ENCODE results near the gene RNF213. TPM values are rescaled to one million over a fixed set of nuclear protein-coding genes. Genes with fewer than 3 reads are reported as not detected.
A peak's percentile ranks its signal among the peaks of the same experiment; 100 is the strongest.

Gene RNF213
- total and polyA plus RNA-seq, 4 donors: 67.0 to 198 (median 106) TPM

DNA sequence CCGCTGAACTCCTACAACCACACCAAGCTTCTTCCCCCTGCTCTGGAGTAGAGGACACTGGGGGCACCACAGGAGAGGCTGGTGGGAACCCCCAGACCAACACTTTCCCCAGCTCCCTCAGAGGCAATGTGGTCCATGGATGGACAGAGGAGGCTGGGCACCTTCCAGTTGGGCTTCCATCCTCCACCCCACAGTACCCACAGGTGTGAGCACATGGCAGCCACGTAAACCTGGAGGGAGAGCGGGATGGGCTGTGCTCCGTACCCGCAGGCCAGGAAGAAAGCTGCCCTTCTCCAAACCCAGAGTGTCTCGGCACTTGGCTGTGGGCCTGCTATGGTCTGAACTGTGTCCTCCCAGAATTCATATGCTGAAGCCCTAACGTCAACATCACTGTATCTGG is 42.3 kb upstream of the RNF213 start:
- Histone ChIP-seq H3K27ac (ENCODE audit: low read depth in 1 of 2, low read length in 1 of 2) (no peak overlapping the region), H3K27me3 (ENCODE audit: control insufficient read depth in 3 of 3, insufficient read depth in 3 of 3, low read length in 2 of 3) (no peaks in the 10 kb centered on the region), H3K9ac (ENCODE audit: insufficient read depth in 1 of 2, low read length in 2 of 2) (no peak overlapping the region), H3K4me3 (no peak overlapping the region), H3K36me3 (ENCODE audit: control insufficient read depth in 4 of 4, insufficient read depth in 4 of 4, low read length in 4 of 4) (peaks cover 0 to 34% (median 20%) of the 10 kb centered on the region in 4 donors), H3K9me3 (ENCODE audit: control insufficient read depth in 4 of 4, insufficient read depth in 3 of 4, low read length in 3 of 4) (no peaks in the 10 kb centered on the region), H3K4me1 (ENCODE audit: control insufficient read depth in 5 of 5, insufficient read depth in 5 of 5, low read length in 5 of 5) (peaks cover 0 to 16% (median 5%) of the 10 kb centered on the region in 5 donors)
- DNase-seq (no peak), ATAC-seq (ENCODE audit: insufficient read depth, low FRiP score) (no peak)
- TF ChIP-seq, protein P1, sequence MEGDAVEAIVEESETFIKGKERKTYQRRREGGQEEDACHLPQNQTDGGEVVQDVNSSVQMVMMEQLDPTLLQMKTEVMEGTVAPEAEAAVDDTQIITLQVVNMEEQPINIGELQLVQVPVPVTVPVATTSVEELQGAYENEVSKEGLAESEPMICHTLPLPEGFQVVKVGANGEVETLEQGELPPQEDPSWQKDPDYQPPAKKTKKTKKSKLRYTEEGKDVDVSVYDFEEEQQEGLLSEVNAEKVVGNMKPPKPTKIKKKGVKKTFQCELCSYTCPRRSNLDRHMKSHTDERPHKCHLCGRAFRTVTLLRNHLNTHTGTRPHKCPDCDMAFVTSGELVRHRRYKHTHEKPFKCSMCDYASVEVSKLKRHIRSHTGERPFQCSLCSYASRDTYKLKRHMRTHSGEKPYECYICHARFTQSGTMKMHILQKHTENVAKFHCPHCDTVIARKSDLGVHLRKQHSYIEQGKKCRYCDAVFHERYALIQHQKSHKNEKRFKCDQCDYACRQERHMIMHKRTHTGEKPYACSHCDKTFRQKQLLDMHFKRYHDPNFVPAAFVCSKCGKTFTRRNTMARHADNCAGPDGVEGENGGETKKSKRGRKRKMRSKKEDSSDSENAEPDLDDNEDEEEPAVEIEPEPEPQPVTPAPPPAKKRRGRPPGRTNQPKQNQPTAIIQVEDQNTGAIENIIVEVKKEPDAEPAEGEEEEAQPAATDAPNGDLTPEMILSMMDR (IDR thresholded peaks at IDR 0.05; ENCODE audit: control extremely low read depth, extremely low read depth): no peak
- WGBS, 2 donors: 83 to 87% methylated on average over 7 of the region's 7 CpGs

DNA sequence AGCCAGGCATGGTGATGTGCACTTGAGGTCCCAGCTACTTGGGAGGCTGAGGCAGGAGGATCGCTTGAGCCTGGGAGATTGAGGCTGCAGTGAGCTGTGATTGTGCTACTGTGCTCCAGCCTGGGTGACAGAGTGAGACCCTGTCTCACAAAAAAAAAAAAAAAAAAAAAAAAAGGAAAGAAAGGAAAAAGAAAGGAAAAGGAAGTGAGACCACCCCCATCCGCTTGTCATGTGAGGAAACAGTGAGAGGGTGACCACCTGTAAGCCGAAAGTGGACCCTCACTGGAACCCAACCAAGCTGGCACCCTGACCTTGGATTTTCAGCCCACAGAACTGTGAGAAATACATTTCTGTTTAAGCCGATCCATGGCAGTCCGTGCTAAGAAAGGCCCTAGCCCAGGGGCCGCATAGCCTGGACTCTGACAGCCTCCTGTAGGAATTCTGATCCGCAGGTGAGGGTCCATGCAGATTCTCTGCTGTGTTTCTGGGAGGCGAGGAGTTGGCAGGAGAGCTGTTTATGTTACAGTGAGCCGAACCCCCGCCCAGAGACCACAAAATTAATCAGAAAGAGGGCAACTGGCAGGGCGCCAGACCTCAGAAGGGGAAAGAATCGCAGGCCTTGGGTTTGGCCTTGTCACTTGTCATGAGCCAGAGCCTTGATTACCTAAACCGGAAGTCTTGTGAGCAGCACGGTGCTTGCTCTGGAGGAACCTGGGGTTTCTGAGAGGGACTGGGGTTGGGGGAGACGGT is 41.5 kb upstream of the RNF213 start:
- Histone ChIP-seq H3K9me3 (ENCODE audit: control insufficient read depth in 4 of 4, insufficient read depth in 3 of 4, low read length in 3 of 4) (no peaks in the 10 kb centered on the region), H3K27ac (ENCODE audit: low read depth in 1 of 2, low read length in 1 of 2) (peak overlapping the region; percentile 40 to 95), H3K4me3 (peak overlapping the region; percentile 96), H3K36me3 (ENCODE audit: control insufficient read depth in 4 of 4, insufficient read depth in 4 of 4, low read length in 4 of 4) (peaks cover 0 to 26% (median 21%) of the 10 kb centered on the region in 4 donors), H3K9ac (ENCODE audit: insufficient read depth in 1 of 2, low read length in 2 of 2) (peak overlapping the region in 1 of 2 donors; percentile 31), H3K4me1 (ENCODE audit: control insufficient read depth in 5 of 5, insufficient read depth in 5 of 5, low read length in 5 of 5) (peaks cover 0 to 16% (median 5%) of the 10 kb centered on the region in 5 donors), H3K27me3 (ENCODE audit: control insufficient read depth in 3 of 3, insufficient read depth in 3 of 3, low read length in 2 of 3) (no peaks in the 10 kb centered on the region)
- TF ChIP-seq, protein P1 (IDR thresholded peaks at IDR 0.05; ENCODE audit: control extremely low read depth, extremely low read depth): no peak
- ATAC-seq (ENCODE audit: insufficient read depth, low FRiP score) (peak; percentile 31), DNase-seq (peak; percentile 77 to 80 (median 78))
- WGBS, 2 donors: 17 to 24% methylated on average over 15 of the region's 15 CpGs

DNA sequence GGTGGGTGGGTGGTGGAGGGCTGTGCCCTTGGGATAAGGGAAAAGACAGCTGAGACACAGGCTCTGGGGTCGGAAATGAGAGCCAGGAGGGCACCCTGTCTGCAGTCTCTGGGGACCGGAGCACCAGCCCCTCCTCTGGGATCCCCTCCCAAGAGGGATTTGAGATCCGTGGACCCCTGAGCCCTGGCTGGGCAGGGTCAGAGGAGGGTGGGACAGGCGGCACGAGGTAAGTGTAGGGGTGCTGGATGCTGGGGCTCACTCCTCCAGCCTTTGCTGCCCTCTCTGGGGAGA is 40.9 kb upstream of the RNF213 start:
- Histone ChIP-seq H3K27ac (ENCODE audit: low read depth in 1 of 2, low read length in 1 of 2) (peak overlapping the region; percentile 40 to 95), H3K4me1 (ENCODE audit: control insufficient read depth in 5 of 5, insufficient read depth in 5 of 5, low read length in 5 of 5) (peaks cover 0 to 16% (median 5%) of the 10 kb centered on the region in 5 donors), H3K36me3 (ENCODE audit: control insufficient read depth in 4 of 4, insufficient read depth in 4 of 4, low read length in 4 of 4) (peaks cover 0 to 22% (median 21%) of the 10 kb centered on the region in 4 donors), H3K9ac (ENCODE audit: insufficient read depth in 1 of 2, low read length in 2 of 2) (peak overlapping the region; percentile 31 to 68), H3K27me3 (ENCODE audit: control insufficient read depth in 3 of 3, insufficient read depth in 3 of 3, low read length in 2 of 3) (no peaks in the 10 kb centered on the region), H3K4me3 (peak overlapping the region; percentile 96), H3K9me3 (ENCODE audit: control insufficient read depth in 4 of 4, insufficient read depth in 3 of 4, low read length in 3 of 4) (no peaks in the 10 kb centered on the region)
- DNase-seq (no peak), ATAC-seq (ENCODE audit: insufficient read depth, low FRiP score) (peak; percentile 6)
- TF ChIP-seq, protein P1 (IDR thresholded peaks at IDR 0.05; ENCODE audit: control extremely low read depth, extremely low read depth): no peak
- WGBS, 2 donors: 0% methylated on average over 5 of the region's 5 CpGs

Measured in lung (tissue), 12 donors.